Spleen (tissue), 7 donors: Measurements from ENCODE around the gene PSMG3.

ENCODE experiments used
- POLR2A ChIP-seq, 3 donors: fragments of 450-650 bp; IDR thresholded peaks; one replicate each; pipeline ENCODE4 v1.5.1; 2017; ENCODE audit warnings: antibody characterized with exemption in 3 of 3, mild to moderate bottlenecking in 1 of 3
- TF ChIP-seq, protein P1 (sequence below), 11 experiments: fragments of 200-600 bp in 7 of 11; fragments of 450-650 bp in 4 of 11; sonication (generic) in 4 of 11; IDR thresholded peaks in 8 of 11; conservative IDR thresholded peaks in 3 of 11; 1 replicate in 7 of 11; 2 replicates in 4 of 11; pipeline versions ENCODE4 v1.4.0 to v1.8.0; 2016 to 2021; ENCODE audit warnings: antibody characterized with exemption in 11 of 11, inconsistent platforms in 4 of 11, mild to moderate bottlenecking in 1 of 11
- donor health status: DM: no; HTN: no; CAD: no; lungs with moderate emphysema.
- donor health status: DM: no; HTN: no; CAD: no.
- donor health status: DM: no; HTN: no; CAD: no.

DNA sequence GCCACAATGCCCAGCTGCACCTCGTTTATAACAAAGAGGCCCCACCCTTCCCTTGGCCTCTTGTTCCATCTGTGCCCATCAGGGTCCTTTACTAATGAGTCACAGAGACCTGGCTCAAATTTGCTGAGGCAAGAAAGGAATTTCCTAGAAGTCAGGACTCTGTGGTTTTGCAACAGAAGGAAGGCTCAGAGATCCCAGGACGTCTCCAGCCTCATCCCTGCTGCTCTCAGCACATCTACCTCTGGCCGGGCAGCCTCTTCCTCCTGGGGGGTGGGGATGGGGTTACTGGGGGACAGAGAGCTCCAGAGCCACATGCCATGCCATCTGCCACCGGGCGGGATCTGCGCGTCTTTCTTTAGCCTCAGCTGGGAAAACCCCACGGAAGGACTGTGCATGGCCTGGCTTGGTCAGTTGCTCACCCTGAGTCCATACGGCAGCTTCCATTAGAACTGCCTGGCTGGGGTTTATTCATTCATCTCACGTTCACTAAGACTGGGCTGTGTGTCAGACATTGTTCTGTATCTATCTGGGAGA lies 41.9 kb upstream of the PSMG3 start:
- TF ChIP-seq POLR2A (IDR thresholded peaks at IDR 0.05): no peak
- TF ChIP-seq, protein P1, sequence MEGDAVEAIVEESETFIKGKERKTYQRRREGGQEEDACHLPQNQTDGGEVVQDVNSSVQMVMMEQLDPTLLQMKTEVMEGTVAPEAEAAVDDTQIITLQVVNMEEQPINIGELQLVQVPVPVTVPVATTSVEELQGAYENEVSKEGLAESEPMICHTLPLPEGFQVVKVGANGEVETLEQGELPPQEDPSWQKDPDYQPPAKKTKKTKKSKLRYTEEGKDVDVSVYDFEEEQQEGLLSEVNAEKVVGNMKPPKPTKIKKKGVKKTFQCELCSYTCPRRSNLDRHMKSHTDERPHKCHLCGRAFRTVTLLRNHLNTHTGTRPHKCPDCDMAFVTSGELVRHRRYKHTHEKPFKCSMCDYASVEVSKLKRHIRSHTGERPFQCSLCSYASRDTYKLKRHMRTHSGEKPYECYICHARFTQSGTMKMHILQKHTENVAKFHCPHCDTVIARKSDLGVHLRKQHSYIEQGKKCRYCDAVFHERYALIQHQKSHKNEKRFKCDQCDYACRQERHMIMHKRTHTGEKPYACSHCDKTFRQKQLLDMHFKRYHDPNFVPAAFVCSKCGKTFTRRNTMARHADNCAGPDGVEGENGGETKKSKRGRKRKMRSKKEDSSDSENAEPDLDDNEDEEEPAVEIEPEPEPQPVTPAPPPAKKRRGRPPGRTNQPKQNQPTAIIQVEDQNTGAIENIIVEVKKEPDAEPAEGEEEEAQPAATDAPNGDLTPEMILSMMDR (IDR thresholded peaks at IDR 0.05 in 8 of 11, conservative IDR thresholded peaks at IDR 0.05 in 3 of 11): no peak
